BE2C (cell line): ENCODE measurements around the gene RNF187.

Experiments
- DNase-seq: peaks from one replicate; pipeline ENCODE4 v3.0.0-alpha.2; 2020
- H3K27me3 ChIP-seq: fragments of 250-450 bp; sonication (Bioruptor Pico); 2 replicates; pipeline ENCODE4 v1.5.1; 2020; ENCODE audit warnings: mild to moderate bottlenecking
- H3K36me3 ChIP-seq: fragments of 250-450 bp; sonication (Bioruptor Pico); 2 replicates; pipeline ENCODE4 v1.5.1; 2020; ENCODE audit warnings: mild to moderate bottlenecking
- H3K4me1 ChIP-seq: fragments of 250-450 bp; sonication (Bioruptor Pico); 2 replicates; pipeline ENCODE4 v1.5.1; 2020
- H3K4me3 ChIP-seq: 2 replicates; pipeline ENCODE4 v1.5.1; 2011; ENCODE audit warnings: low read depth, low read length
- H3K9me3 ChIP-seq: fragments of 250-450 bp; sonication (Bioruptor Pico); 2 replicates; pipeline ENCODE4 v1.5.1; 2020
- TF ChIP-seq, protein P1 (sequence below): IDR thresholded peaks from 2 replicates; pipeline ENCODE4 v1.5.1; 2012; ENCODE audit warnings: mild to moderate bottlenecking, low read depth, low read length

Gene RNF187

DNA sequence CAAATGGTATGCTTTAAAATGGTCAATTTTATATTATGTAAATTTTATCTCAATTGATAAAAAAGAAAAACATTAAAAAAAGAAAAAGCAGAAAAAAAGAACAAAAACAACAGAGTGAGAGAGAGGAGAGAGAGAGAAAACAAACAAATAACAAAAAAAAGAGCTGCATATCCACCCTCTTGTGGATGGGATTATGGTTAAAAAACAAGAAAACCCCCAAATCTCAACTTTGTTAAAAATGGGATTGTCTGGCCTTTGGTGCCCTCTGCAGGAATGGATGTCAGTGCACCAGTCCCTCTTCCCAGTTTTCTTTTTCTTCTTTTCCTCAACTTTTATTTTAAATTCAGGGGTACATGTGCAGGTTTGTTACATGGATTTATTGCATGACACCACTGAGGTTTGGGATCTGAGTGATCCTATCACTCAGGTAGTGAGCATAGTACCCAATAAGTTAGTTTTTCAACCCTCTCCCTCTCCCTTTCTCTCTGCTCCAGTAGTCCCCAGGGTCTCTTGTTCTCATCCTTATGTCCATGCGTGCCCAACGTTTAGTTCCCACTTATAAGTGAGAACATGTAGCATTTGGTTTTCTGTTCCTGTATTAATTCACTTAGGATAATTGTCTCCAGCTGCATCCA is 28.1 kb downstream of the RNF187 start:
- Histone ChIP-seq H3K4me1 (no peaks in the 10 kb centered on the region), H3K9me3 (no peaks in the 10 kb centered on the region), H3K4me3 (no peak overlapping the region), H3K27me3 (peaks cover 18% of the 10 kb centered on the region), H3K36me3 (no peaks in the 10 kb centered on the region)
- DNase-seq, result no peak
- TF ChIP-seq, protein P1, sequence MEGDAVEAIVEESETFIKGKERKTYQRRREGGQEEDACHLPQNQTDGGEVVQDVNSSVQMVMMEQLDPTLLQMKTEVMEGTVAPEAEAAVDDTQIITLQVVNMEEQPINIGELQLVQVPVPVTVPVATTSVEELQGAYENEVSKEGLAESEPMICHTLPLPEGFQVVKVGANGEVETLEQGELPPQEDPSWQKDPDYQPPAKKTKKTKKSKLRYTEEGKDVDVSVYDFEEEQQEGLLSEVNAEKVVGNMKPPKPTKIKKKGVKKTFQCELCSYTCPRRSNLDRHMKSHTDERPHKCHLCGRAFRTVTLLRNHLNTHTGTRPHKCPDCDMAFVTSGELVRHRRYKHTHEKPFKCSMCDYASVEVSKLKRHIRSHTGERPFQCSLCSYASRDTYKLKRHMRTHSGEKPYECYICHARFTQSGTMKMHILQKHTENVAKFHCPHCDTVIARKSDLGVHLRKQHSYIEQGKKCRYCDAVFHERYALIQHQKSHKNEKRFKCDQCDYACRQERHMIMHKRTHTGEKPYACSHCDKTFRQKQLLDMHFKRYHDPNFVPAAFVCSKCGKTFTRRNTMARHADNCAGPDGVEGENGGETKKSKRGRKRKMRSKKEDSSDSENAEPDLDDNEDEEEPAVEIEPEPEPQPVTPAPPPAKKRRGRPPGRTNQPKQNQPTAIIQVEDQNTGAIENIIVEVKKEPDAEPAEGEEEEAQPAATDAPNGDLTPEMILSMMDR, result peak; percentile 75

GRCh38 chr1:228517655-228518054 is 30.5 kb downstream of the RNF187 start:
- TF ChIP-seq, protein P1, result no peak
- Histone ChIP-seq H3K4me1 (no peaks in the 10 kb centered on the region), H3K27me3 (peaks cover 18% of the 10 kb centered on the region), H3K36me3 (no peaks in the 10 kb centered on the region), H3K4me3 (no peak overlapping the region), H3K9me3 (no peaks in the 10 kb centered on the region)
- DNase-seq, result no peak

DNA sequence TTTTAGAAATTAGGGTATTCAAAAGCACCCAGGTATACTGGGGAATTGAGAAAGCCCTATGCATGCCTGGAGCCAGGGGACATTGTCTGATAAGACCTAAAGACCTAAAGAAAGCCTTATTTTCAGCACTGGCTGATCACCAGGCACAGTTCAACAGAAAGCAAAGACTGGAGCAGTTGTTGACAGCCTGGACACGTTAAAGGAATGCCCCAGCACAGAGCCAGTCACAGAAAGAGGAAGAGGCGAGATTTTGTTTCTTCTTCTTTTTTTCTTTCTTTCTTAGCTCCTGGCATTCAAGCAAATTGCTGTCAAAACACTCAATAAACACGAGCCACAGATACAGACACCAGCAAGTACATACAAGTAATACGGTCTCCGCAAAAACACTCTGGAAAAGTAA is 40.4 kb downstream of the RNF187 start:
- Histone ChIP-seq H3K36me3 (no peaks in the 10 kb centered on the region), H3K4me1 (no peaks in the 10 kb centered on the region), H3K9me3 (no peaks in the 10 kb centered on the region; the same call in 1 of the 2 replicates), H3K27me3 (no peaks in the 10 kb centered on the region), H3K4me3 (no peak overlapping the region)
- TF ChIP-seq, protein P1, result no peak
- no peak for DNase-seq

DNA sequence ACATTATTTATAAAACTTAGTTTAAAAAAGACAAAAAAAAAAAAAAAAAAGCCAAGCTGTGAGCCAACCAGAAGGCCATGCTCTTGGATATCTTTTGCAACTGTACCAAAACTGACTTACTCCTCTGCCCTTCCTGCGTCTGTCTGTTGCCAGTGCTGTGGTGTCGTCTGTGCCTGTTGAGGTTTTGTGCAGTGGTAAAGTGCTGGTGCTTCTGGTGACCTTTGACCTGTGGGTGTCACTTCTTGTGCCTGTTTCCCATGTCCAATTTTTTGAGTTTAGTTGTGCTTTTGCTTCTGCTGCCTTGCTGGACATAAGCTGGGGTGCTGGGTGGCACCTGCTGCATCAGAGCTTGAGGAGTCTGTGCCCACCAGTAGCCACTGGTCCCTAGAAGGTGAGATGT is 41.4 kb downstream of the RNF187 start:
- H3K4me3 ChIP-seq, result no peak overlapping the region
- H3K36me3 ChIP-seq, result no peaks in the 10 kb centered on the region
- no peaks in the 10 kb centered on the region; the same call in 1 of the 2 replicates for H3K9me3 ChIP-seq
- no peaks in the 10 kb centered on the region for H3K27me3 ChIP-seq
- no peak for DNase-seq
- TF ChIP-seq, protein P1, result no peak
- H3K4me1 ChIP-seq, result no peaks in the 10 kb centered on the region

DNA sequence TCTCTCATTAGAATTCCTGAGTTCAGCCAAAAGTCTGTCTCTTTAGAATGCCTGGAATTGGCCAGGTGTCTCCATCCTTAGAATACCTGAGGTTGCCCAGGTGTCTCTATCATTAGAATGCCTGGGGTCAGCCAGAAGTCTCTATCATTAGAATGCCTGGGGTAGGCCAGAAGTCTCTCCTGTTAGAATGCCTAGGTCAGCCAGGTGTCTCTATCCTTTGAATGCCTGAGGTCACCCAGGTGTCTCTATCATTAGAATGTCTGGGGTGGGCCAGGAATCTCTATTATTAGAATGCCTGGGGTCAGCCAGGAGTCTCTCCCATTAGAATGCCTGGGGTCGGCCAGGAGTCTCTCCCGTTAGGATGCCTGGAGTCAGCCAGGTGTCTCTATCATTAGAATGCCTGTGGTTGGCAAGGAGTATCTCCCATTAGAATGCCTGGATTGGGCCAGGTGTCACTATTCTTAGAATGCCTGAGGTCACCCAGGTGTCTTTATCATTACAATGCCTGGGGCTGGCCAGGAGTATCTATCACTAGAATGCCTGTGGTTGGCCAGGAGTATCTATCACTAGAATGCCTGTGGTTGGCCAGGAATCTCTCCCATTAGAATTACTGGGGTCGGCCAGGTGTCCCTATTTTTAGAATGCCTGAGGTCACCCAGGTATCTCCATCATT is 43.0 kb downstream of the RNF187 start:
- DNase-seq, result no peak
- Histone ChIP-seq H3K9me3 (no peaks in the 10 kb centered on the region; the same call in 1 of the 2 replicates), H3K4me3 (no peak overlapping the region), H3K4me1 (no peaks in the 10 kb centered on the region), H3K27me3 (no peaks in the 10 kb centered on the region), H3K36me3 (no peaks in the 10 kb centered on the region)
- TF ChIP-seq, protein P1, result no peak
